ENCODE measurements around the gene LETM1. TPM values are rescaled to one million over a fixed set of nuclear protein-coding genes. Genes with fewer than 3 reads are reported as not detected.

Gene LETM1
- polyA plus RNA-seq, 1 donor from 2014 or later, result 12.0 TPM

DNA sequence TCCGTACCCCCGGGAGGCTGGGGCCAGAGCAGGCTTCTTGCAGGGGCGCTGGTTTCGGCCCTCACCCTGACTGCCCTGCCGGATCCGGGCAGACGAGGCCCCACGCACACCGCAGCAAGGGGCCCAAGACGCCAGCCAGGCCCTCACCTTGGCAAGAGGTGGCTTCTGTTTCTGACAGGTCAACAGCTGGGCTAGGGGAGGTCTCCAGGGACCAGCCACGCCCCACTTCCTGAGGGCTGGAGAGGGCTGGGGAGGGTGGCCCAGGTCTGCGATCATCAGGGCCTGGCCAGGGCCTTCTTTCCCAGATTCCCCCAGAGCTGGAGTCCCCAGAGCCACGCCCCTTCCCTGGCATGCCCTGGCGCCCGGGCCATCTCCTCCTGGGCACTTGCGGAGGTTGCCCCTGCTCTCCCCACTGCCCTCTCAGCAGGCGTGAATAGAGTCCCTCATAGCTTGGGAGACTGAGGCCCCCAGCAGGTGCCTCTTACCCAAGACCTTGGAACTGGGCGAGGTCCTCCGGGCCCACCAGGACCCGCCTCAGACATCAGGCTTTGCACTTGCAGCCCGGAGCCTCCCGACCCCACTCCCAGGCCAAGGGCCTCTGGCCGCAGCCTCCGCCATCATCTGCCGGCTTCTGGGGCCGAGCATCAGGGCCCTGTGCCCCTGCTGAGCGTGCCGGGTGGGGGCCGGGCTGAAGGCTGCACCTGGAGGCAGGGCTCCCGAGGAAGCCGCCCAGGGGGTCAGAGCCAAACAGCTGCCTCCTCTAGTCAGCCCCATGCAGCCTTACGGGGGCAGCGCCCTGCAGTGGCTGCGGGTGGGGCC is 69.2 kb downstream of the LETM1 start:
- Mint-ChIP-seq H3K27ac (no peak overlapping the region), H3K9me3 (no peaks in the 10 kb centered on the region), H3K27me3 (no peaks in the 10 kb centered on the region), H3K4me3 (peak overlapping the region in 1 of 4 donors; percentile 23), H3K36me3 (no peaks in the 10 kb centered on the region), H3K4me1 (peaks cover 0 to 6% (median 0%) of the 10 kb centered on the region in 3 donors)

- Mint-ChIP-seq H3K27me3 (no peaks in the 10 kb centered on the region), H3K4me1 (peaks cover 0 to 1% (median 0%) of the 10 kb centered on the region in 3 donors), H3K4me3 (no peak overlapping the region), H3K27ac (no peak overlapping the region), H3K9me3 (no peaks in the 10 kb centered on the region), H3K36me3 (no peaks in the 10 kb centered on the region)
Measured at GRCh38 chr4:1785592-1785991, 70.4 kb downstream of the LETM1 start.

DNA sequence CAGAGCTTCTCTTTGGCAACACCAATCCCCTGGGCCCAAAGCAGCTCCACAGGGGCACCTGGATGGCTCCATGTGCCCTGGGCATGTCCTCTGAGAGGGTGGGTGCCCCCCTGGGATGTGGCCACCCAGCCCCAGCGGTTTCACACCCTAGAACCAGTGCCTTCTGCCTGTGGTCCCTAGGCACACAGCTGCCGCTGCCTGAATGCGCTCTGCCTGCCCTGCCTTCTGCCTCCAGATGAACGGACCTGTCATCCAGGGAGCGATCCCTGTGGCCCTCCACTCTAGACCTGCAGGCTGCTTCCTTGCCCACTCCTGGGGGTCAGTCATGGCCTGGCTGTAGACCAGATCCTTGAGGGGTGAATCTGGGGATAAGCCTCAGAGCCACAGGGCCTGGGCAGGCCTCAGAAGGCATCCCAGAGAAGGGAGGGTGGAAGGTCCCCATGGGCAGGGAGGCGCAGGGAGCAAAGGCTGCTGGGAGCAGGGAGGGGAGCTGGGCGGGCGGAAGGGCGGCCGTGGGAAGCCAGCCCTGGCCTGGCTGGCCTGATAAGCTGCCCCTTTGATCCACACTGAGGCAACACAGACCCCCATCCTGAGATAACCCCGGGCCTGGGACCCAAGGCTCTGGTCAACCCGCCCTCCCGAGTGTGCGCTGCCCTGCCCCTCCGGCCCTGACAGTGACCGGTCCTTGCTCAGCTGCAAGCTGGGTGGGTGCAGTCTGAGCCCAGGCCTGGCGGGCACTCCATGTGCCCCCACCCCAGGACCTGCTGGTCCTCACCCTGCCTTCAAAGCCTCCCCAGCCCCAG is 71.0 kb downstream of the LETM1 start:
- Mint-ChIP-seq H3K27ac (no peak overlapping the region), H3K4me3 (no peak overlapping the region), H3K27me3 (no peaks in the 10 kb centered on the region), H3K36me3 (no peaks in the 10 kb centered on the region), H3K9me3 (no peaks in the 10 kb centered on the region), H3K4me1 (no peaks in the 10 kb centered on the region)

- Mint-ChIP-seq H3K9me3 (no peaks in the 10 kb centered on the region), H3K27ac (no peak overlapping the region), H3K27me3 (no peaks in the 10 kb centered on the region), H3K4me3 (no peak overlapping the region), H3K4me1 (no peaks in the 10 kb centered on the region), H3K36me3 (no peaks in the 10 kb centered on the region)
Measured at GRCh38 chr4:1784395-1784788, 71.6 kb downstream of the LETM1 start.

DNA sequence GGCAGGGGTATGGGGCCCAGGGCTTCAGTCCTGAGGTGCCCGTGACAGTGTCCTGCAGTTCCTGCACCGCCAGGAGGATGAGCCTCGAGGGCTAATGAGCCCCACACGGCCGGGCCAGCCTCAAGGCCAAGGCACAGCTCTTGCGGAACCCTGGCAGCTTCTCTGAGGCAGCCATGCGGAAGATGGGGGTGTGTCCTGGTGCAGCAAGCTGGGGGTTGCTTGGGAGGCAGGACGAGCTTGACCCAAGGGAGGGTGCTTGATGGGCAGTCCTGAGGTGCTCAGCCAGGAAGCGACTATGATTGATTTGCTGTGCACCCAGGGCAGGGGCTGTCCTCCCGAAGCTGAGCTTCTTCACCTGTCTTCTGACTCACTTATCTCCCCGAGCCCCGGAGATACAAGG is 72.0 kb downstream of the LETM1 start:
- Mint-ChIP-seq H3K9me3 (no peaks in the 10 kb centered on the region), H3K27me3 (no peaks in the 10 kb centered on the region), H3K36me3 (no peaks in the 10 kb centered on the region), H3K4me3 (no peak overlapping the region), H3K27ac (no peak overlapping the region), H3K4me1 (no peaks in the 10 kb centered on the region)

DNA sequence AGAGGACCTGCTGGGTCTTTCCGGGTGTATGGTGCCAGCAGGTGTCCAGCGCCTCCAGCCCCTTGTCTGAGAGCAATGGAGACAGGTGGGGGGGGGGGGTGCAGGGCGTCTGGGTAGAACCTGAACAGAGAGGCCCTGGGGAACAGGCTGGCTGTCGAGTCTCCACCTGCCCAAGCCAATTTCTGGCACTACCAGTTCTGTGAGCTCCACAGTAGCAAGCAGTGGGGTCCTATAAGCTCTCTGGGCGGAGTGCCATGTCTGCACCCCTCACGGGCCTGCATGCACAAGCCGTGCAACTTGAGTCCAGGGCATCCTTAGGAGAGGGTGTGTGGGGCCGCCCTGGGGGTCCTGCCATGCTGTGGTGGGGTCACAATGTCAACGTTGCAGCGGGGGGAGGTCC is 72.9 kb downstream of the LETM1 start:
- no peaks in the 10 kb centered on the region for H3K27me3 Mint-ChIP-seq
- no peak overlapping the region for H3K4me3 Mint-ChIP-seq
- no peaks in the 10 kb centered on the region for H3K9me3 Mint-ChIP-seq
- H3K4me1 Mint-ChIP-seq, result no peaks in the 10 kb centered on the region
- no peaks in the 10 kb centered on the region for H3K36me3 Mint-ChIP-seq
- H3K27ac Mint-ChIP-seq, result no peak overlapping the region

DNA sequence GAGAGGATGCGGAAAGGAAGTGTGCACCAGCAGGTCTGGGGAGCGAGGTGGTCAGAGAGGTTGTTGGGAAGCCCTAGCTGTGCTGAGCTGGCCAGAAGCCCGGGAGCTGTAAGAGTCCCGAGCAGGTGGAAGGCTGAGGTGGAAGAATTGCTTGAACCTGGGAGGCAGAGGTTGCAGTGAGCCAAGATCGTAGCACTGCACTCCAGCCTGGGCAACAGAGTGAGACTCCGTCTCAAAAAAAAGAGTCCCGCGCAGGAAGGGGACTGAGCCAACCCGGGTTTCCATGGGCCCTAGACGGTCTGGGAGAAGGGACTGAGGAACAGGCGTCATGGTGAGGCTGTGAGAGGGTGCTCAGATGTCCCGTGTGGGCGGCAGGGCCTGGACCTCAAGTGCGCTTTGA is 75.5 kb downstream of the LETM1 start:
- Mint-ChIP-seq H3K4me3 (no peak overlapping the region), H3K4me1 (peaks cover 0 to 2% (median 0%) of the 10 kb centered on the region in 3 donors), H3K36me3 (no peaks in the 10 kb centered on the region), H3K27me3 (no peaks in the 10 kb centered on the region), H3K27ac (no peak overlapping the region), H3K9me3 (no peaks in the 10 kb centered on the region)

DNA sequence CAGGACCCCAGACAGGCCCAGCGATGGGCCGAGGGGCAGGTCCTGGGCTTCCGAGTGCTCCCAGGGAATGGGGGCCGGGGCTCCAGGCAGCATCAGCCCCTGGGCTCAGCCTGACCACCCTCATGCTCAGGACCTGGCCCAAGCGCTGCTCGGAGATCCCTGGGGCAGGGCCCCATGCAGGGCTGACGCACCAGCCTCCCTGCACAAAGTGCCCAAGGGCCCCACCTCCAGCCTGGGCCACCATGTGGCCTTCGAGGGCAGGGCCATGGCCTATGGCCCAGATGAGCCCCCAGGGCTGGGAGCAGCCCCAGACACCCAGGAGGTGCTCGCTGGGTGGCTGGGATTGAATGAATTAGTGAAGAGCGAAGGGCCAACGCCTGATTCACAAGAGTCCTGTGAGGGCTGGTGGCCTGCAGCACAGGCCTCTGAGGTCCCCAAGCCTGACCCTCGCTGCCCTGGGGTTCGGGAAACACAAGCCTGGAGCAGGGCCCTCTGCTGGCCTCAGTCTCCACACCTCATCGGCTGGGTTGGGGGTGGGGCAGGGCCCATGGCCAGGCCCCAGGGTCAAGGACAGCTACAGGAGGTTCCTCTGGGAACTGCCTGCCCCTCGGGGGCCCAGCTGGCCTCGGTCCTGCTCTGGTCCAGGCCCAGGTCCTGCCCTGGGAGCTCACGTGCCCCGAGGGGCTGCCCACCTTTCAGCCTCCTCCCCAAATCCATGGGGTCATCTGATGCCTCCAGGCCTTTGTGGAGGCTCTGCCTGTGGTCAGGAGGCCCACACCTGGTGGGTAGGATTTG is 76.2 kb downstream of the LETM1 start:
- H3K9me3 Mint-ChIP-seq, result no peaks in the 10 kb centered on the region
- H3K36me3 Mint-ChIP-seq, result no peaks in the 10 kb centered on the region
- peaks cover 0 to 2% (median 0%) of the 10 kb centered on the region in 3 donors for H3K4me1 Mint-ChIP-seq
- H3K27me3 Mint-ChIP-seq, result no peaks in the 10 kb centered on the region
- no peak overlapping the region for H3K4me3 Mint-ChIP-seq
- H3K27ac Mint-ChIP-seq, result no peak overlapping the region

- no peaks in the 10 kb centered on the region for H3K36me3 Mint-ChIP-seq
- H3K9me3 Mint-ChIP-seq, result no peaks in the 10 kb centered on the region
- H3K4me3 Mint-ChIP-seq, result no peak overlapping the region
- H3K4me1 Mint-ChIP-seq, result peaks cover 0 to 2% (median 0%) of the 10 kb centered on the region in 3 donors
- no peak overlapping the region for H3K27ac Mint-ChIP-seq
- peaks cover 3% of the 10 kb centered on the region for H3K27me3 Mint-ChIP-seq
Measured at GRCh38 chr4:1778642-1779392, 77.1 kb downstream of the LETM1 start.

DNA sequence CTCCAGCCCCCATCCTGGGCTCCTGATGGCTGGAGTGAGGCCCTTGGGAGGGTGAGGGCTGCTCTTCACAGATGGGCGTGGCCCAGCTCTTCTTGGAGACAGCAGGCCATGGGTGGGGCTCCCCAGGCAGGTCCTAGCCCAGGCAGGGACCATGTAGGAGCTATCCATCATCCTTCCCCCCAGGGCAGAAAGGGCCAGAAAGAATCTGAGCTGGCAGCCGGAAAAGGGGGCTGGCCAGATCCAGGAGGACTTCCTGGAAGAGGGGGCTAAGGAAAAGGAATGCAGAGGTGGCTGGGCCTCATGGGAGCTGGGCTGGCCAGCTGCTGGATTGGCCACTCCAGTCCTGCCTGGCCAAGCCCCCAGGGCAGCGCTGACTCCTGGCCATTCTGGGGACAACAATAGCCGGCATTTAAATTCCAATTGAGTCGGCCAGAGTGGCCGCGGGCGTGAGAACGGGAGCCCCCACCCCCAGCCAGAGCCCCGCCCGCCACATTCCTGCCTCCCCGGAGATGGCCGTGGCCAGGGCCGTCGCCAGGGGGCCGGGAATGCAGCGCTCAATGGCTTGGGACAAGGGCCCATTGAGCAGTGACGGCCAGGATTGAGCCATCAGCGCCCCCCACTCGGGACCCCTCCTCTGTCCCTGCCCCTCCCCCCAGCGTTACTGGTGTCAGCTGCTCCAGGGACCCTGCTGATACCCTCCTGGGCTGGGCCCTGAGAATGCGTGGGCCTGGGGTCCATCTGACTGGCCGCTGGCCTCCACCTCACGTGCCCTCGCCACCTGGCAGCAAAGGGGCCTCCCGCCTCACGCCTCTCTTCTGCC is 77.9 kb downstream of the LETM1 start:
- peaks cover 6% of the 10 kb centered on the region for H3K27me3 Mint-ChIP-seq
- no peak overlapping the region for H3K4me3 Mint-ChIP-seq
- no peaks in the 10 kb centered on the region for H3K9me3 Mint-ChIP-seq
- H3K27ac Mint-ChIP-seq, result no peak overlapping the region
- H3K36me3 Mint-ChIP-seq, result no peaks in the 10 kb centered on the region
- peaks cover 0 to 2% (median 0%) of the 10 kb centered on the region in 3 donors for H3K4me1 Mint-ChIP-seq

GRCh38 chr4:1776521-1777161 is 79.3 kb downstream of the LETM1 start:
- H3K27ac Mint-ChIP-seq, result no peak overlapping the region
- H3K4me3 Mint-ChIP-seq, result no peak overlapping the region
- H3K36me3 Mint-ChIP-seq, result no peaks in the 10 kb centered on the region
- peaks cover 0 to 2% (median 0%) of the 10 kb centered on the region in 3 donors for H3K4me1 Mint-ChIP-seq
- H3K27me3 Mint-ChIP-seq, result peaks cover 10% of the 10 kb centered on the region
- H3K9me3 Mint-ChIP-seq, result no peaks in the 10 kb centered on the region

- no peaks in the 10 kb centered on the region for H3K9me3 Mint-ChIP-seq
- peaks cover 0 to 2% (median 0%) of the 10 kb centered on the region in 3 donors for H3K4me1 Mint-ChIP-seq
- peaks cover 10% of the 10 kb centered on the region for H3K27me3 Mint-ChIP-seq
- peak overlapping the region in 1 of 4 donors; percentile 27 for H3K4me3 Mint-ChIP-seq
- no peaks in the 10 kb centered on the region for H3K36me3 Mint-ChIP-seq
- H3K27ac Mint-ChIP-seq, result peak overlapping the region in 1 of 3 donors; percentile 76
Measured at GRCh38 chr4:1775731-1776500, 80.0 kb downstream of the LETM1 start.

GRCh38 chr4:1773754-1774153 is 82.2 kb downstream of the LETM1 start:
- H3K27ac Mint-ChIP-seq, result no peak overlapping the region

More at GRCh38 chr4:1773754-1774153, 82.2 kb downstream of the LETM1 start:
- H3K4me1 Mint-ChIP-seq, result peaks cover 0 to 2% (median 0%) of the 10 kb centered on the region in 3 donors
- no peaks in the 10 kb centered on the region for H3K36me3 Mint-ChIP-seq
- no peak overlapping the region for H3K4me3 Mint-ChIP-seq
- H3K27me3 Mint-ChIP-seq, result peaks cover 11% of the 10 kb centered on the region
- no peaks in the 10 kb centered on the region for H3K9me3 Mint-ChIP-seq
